SK-MEL-5 (cell line): ENCODE measurements around the gene KRT81. TPM values are rescaled to one million over a fixed set of nuclear protein-coding genes. Genes with fewer than 3 reads are reported as not detected.
A peak's percentile ranks its signal among the peaks of the same experiment; 100 is the strongest.
"Not testable (repeated sequence)": the region's sequence is repeated elsewhere in the genome, so short reads cannot be mapped to it uniquely, and the experiment has no call there.

Experiments
- DNase-seq: peaks from one replicate; pipeline ENCODE4 v3.0.0-alpha.2; 2016; ENCODE audit warnings: low read depth, low spot score
- in situ Hi-C: cut with HindIII; loops from 2 replicates; pipeline ENCODE4 v1.10.0; 2016; ENCODE audit warnings: low sequenced_read_pairs, high pct_unique_total_duplicates, low pct_unique_long_range_greater_than_20kb
- total RNA-seq: library from RNA; depleted of rRNA; stranded (reverse); fragments of >200 nt; shearing (Covaris generic); gene quantifications from 2 replicates; pipeline ENCODE4 v1.2.3, GENCODE V29; 2014

The KRT81 gene
- total RNA-seq, 1 experiment from 2014 or later = 0.16 TPM

- no peak for DNase-seq
- in situ Hi-C loops = no loop called here
These were observed 27.4 kb downstream of the KRT81 start for GRCh38 chr12:52263761-52264434.

- DNase-seq = no peak
- in situ Hi-C loops = no loop called here
These were observed 29.0 kb downstream of the KRT81 start for GRCh38 chr12:52262286-52262685.

- no peak for DNase-seq
- in situ Hi-C loops = no loop called here
These were observed 30.2 kb downstream of the KRT81 start for GRCh38 chr12:52261208-52261484.

- DNase-seq = no peak
- in situ Hi-C loops = no loop called here
These were observed 30.8 kb downstream of the KRT81 start for GRCh38 chr12:52260361-52261207.

- in situ Hi-C loops = no loop called here
- DNase-seq = no peak
These were observed 31.6 kb downstream of the KRT81 start for GRCh38 chr12:52259657-52260243.

- no peak for DNase-seq
These were observed 32.9 kb downstream of the KRT81 start for GRCh38 chr12:52258335-52258901.

GRCh38 chr12:52257922-52258321 lies 33.4 kb downstream of the KRT81 start:
- DNase-seq, in situ Hi-C loops: not testable (repeated sequence)

More at GRCh38 chr12:52258335-52258901, 32.9 kb downstream of the KRT81 start:
- in situ Hi-C loops = no loop called here

GRCh38 chr12:52257074-52257551 lies 34.2 kb downstream of the KRT81 start:
- in situ Hi-C loops = no loop called here
- no peak for DNase-seq

- no peak for DNase-seq
- in situ Hi-C loops = no loop called here
These were observed 34.8 kb downstream of the KRT81 start for GRCh38 chr12:52256584-52256935.

- in situ Hi-C loops = no loop called here
- no peak for DNase-seq
These were observed 35.3 kb downstream of the KRT81 start for GRCh38 chr12:52255926-52256583.

GRCh38 chr12:52254965-52255751 lies 36.2 kb downstream of the KRT81 start:
- DNase-seq = no peak
- in situ Hi-C loops = no loop called here

GRCh38 chr12:52254180-52254964 lies 37.0 kb downstream of the KRT81 start:
- in situ Hi-C loops = no loop called here

GRCh38 chr12:52253391-52254179 lies 37.7 kb downstream of the KRT81 start:
- DNase-seq = no peak
- in situ Hi-C loops = no loop called here

More at GRCh38 chr12:52254180-52254964, 37.0 kb downstream of the KRT81 start:
- DNase-seq = no peak

- DNase-seq = no peak
- in situ Hi-C loops = no loop called here
These were observed 38.5 kb downstream of the KRT81 start for GRCh38 chr12:52252728-52253343.

- in situ Hi-C loops = not testable (repeated sequence)
- DNase-seq = peak; percentile 44
These were observed 39.1 kb downstream of the KRT81 start for GRCh38 chr12:52252175-52252615.
